ENCODE data around the gene SURF2. TPM values are rescaled to one million over a fixed set of nuclear protein-coding genes. Genes with fewer than 3 reads are reported as not detected.

The SURF2 gene
- total RNA-seq, 4 donors from 2014 or later, result 3.7 to 21.4 (median 17.9) TPM

DNA sequence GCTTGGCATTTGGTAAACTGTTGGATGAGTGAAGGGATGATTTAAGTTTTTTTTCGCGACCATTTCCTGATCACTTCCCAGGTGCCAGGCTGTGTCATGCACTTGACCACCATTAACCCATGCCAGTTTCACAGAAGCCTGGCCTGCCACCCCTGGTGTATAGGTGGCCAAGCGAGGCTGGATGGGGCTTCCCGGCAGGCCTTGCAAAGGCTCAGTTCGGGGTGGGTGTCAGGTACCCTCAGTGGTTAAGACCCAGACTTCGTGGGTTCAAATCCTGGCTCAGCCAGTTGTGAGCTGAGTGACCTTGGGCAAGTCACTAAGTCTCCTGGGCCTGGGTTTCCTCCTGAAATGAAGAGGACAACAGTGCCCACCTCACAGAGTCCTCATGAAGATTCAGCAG is 10.8 kb upstream of the SURF2 start:
- Histone ChIP-seq H3K4me1 (peaks cover 17 to 29% (median 25%) of the 10 kb centered on the region in 4 donors), H3K27ac (no peak overlapping the region), H3K36me3 (peaks cover 0 to 20% (median 8%) of the 10 kb centered on the region in 4 donors), H3K4me3 (no peak overlapping the region), H3K9me3 (no peaks in the 10 kb centered on the region), H3K27me3 (no peaks in the 10 kb centered on the region)
- in situ Hi-C loops (cut with MboI; ENCODE audit: low pct_ligation_motif_present in 1 of 4, low pct_unique_long_range_greater_than_20kb in 1 of 4, low sequenced_read_pairs in 3 of 4), result loop anchor here in 1 of 4 donors (25.0 kb wide), 1 partner anchor 308 kb away; the partner anchor contains the start of gene GTF3C5
- 92% methylated on average over 6 of the region's 6 CpGs; no CpG with 5 or more reads in 1 of the 2 donors for WGBS, 2 donors (ENCODE audit: low coverage in 1 of 2)
- intact Hi-C loops (cut with DNase I; ENCODE audit: low total_unique reads), result no loop called here
- no peak for DNase-seq
- TF ChIP-seq POLR2AphosphoS5 (IDR thresholded peaks at IDR 0.05) (no peak), POLR2A (IDR thresholded peaks at IDR 0.05) (no peak), EP300 (IDR thresholded peaks at IDR 0.05; ENCODE audit: low read depth) (no peak)
- TF ChIP-seq, protein P1, sequence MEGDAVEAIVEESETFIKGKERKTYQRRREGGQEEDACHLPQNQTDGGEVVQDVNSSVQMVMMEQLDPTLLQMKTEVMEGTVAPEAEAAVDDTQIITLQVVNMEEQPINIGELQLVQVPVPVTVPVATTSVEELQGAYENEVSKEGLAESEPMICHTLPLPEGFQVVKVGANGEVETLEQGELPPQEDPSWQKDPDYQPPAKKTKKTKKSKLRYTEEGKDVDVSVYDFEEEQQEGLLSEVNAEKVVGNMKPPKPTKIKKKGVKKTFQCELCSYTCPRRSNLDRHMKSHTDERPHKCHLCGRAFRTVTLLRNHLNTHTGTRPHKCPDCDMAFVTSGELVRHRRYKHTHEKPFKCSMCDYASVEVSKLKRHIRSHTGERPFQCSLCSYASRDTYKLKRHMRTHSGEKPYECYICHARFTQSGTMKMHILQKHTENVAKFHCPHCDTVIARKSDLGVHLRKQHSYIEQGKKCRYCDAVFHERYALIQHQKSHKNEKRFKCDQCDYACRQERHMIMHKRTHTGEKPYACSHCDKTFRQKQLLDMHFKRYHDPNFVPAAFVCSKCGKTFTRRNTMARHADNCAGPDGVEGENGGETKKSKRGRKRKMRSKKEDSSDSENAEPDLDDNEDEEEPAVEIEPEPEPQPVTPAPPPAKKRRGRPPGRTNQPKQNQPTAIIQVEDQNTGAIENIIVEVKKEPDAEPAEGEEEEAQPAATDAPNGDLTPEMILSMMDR (IDR thresholded peaks at IDR 0.05), result no peak

DNA sequence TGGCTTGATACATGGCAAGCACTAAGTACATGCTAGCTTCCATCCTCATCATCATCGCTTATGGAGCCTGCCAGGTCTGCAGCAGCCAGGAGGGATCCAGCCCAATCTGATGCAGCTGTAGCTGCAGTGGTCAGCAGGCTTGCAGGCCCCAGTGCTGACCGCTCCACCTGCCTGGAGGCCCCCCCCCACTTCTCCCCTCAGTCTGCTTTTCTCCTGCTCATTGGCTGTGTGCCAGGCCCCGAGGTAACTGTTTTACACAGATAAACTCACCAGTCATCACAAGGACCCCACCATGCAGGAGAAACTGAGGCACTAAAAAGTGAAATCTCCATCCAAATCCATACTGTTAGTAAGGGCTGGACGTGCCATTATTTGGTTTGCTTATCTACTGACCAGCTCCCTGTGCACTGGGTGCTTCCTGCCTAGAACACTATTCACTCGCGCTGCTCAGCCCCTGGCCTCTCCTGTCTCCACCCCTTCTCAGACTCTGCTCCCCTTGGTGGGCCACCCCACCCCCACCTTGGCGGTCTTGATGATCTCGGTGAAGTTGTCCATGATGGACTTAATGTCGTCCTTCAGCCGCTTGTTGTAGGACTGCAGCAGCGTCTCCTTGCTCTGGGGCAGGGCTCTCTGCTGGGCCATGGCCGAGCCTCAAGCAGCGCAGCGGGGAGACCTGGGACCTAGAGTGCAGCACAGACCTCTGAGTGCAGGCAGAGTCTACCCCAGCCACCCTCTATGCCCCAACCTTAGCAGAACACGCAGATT is 10.1 kb upstream of the SURF2 start:
- in situ Hi-C loops (cut with MboI; ENCODE audit: low pct_ligation_motif_present in 1 of 4, low pct_unique_long_range_greater_than_20kb in 1 of 4, low sequenced_read_pairs in 3 of 4) (loop anchor here in 1 of 4 donors (25.0 kb wide), 1 partner anchor 309 kb away; the partner anchor contains the start of gene GTF3C5), intact Hi-C loops (cut with DNase I; ENCODE audit: low total_unique reads) (no loop called here)
- Histone ChIP-seq H3K4me1 (peaks cover 17 to 29% (median 25%) of the 10 kb centered on the region in 4 donors), H3K27ac (peak overlapping the region; percentile 93 to 97 (median 94)), H3K4me3 (peak overlapping the region in 2 of 4 donors; percentile 98), H3K36me3 (peaks cover 0 to 25% (median 10%) of the 10 kb centered on the region in 4 donors), H3K9me3 (no peaks in the 10 kb centered on the region), H3K27me3 (no peaks in the 10 kb centered on the region)
- TF ChIP-seq EP300 (IDR thresholded peaks at IDR 0.05; ENCODE audit: low read depth), result no peak
- no peak for TF ChIP-seq POLR2AphosphoS5 (IDR thresholded peaks at IDR 0.05)
- TF ChIP-seq POLR2A (IDR thresholded peaks at IDR 0.05), result no peak
- TF ChIP-seq, protein P1 (IDR thresholded peaks at IDR 0.05), result no peak
- no peak for DNase-seq
- WGBS, 2 donors (ENCODE audit: low coverage in 1 of 2), result 74% methylated on average over 15 of the region's 15 CpGs; no CpG with 5 or more reads in 1 of the 2 donors

DNA sequence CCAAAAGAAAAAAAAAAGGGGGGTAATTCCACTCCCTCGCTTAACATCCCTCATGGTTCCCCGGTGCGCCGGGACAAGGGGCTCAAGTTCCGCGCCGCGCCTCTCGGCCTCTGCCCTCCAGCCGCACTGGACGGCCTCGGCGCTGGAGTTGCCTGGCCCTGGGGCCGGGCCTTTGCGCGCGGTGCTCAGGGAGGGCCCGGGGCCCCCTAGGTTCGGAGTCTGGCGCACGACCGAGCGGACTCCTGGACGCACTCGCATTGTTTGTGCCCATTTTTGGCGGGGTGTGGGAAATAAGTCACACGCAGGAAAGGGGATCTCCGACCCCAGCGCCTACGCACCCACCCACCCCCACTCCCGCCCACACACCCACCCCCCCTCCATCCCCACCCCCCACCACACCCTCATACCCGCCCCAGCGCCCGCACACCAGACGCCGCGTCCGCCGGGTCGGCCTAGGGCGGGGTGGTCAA is 8.8 kb upstream of the SURF2 start:
- intact Hi-C loops (cut with DNase I; ENCODE audit: low total_unique reads) (no loop called here), in situ Hi-C loops (cut with MboI; ENCODE audit: low pct_ligation_motif_present in 1 of 4, low pct_unique_long_range_greater_than_20kb in 1 of 4, low sequenced_read_pairs in 3 of 4) (loop anchor here in 1 of 4 donors (25.0 kb wide), 1 partner anchor 310 kb away; the partner anchor contains the start of gene GTF3C5)
- peaks cover 0 to 38% (median 13%) of the 10 kb centered on the region in 4 donors for H3K36me3 ChIP-seq
- peak; percentile 50 for DNase-seq
- TF ChIP-seq EP300 (IDR thresholded peaks at IDR 0.05; ENCODE audit: low read depth) (no peak), POLR2AphosphoS5 (IDR thresholded peaks at IDR 0.05) (no peak), POLR2A (IDR thresholded peaks at IDR 0.05) (no peak)
- TF ChIP-seq, protein P1 (IDR thresholded peaks at IDR 0.05), result no peak
- H3K4me3 ChIP-seq, result peak overlapping the region; percentile 90 to 99 (median 98)
- no peaks in the 10 kb centered on the region for H3K27me3 ChIP-seq
- H3K4me1 ChIP-seq, result peaks cover 17 to 29% (median 25%) of the 10 kb centered on the region in 4 donors
- no peaks in the 10 kb centered on the region for H3K9me3 ChIP-seq
- peak overlapping the region; percentile 93 to 97 (median 94) for H3K27ac ChIP-seq
- WGBS, 2 donors (ENCODE audit: low coverage in 1 of 2), result 0 to 1% methylated on average over 4 to 38 of the region's 41 CpGs
